Hematopoietic multipotent progenitor cell treated with erythropoietin and hydrocortisone succinate and interleukin-3 and kit ligand, for 6 days (in vitro differentiated cells): ENCODE results near the gene PWWP2B.

Source experiments
- DNase-seq: peaks from one replicate; pipeline ENCODE4 v3.0.0-alpha.2; 2015

The PWWP2B gene

GRCh38 chr10:132462463-132463332 lies 65.7 kb downstream of the PWWP2B start:
- no peak for DNase-seq

GRCh38 chr10:132463333-132464255 lies 66.6 kb downstream of the PWWP2B start:
- DNase-seq: no peak

- no peak for DNase-seq
These were observed 67.5 kb downstream of the PWWP2B start for GRCh38 chr10:132464256-132465192.

GRCh38 chr10:132465193-132465888 lies 68.3 kb downstream of the PWWP2B start:
- DNase-seq: no peak

GRCh38 chr10:132465889-132466519 lies 69.0 kb downstream of the PWWP2B start:
- no peak for DNase-seq

- no peak for DNase-seq
These were observed 69.8 kb downstream of the PWWP2B start for GRCh38 chr10:132466520-132467463.
